Neural crest cell (in vitro differentiated cells): ENCODE results near the gene MYBL2. TPM values are rescaled to one million over a fixed set of nuclear protein-coding genes. Genes with fewer than 3 reads are reported as not detected.
"Not testable (repeated sequence)": the region's sequence is repeated elsewhere in the genome, so short reads cannot be mapped to it uniquely, and the experiment has no call there.

Experiments used
- DNase-seq: peaks from one replicate; pipeline ENCODE4 v3.0.0; 2021; ENCODE audit warnings: low read depth, mixed read lengths, low spot score
- H3K27ac Mint-ChIP-seq: one replicate; pipeline ENCODE4 v1.8.0; 2021; ENCODE audit warnings: mild to moderate bottlenecking, mixed read lengths; ENCODE audit not compliant: unreplicated experiment
- H3K27me3 Mint-ChIP-seq: 2 replicates; pipeline ENCODE4 v1.8.0; 2021; ENCODE audit warnings: low read depth, mild to moderate bottlenecking, mixed read lengths
- H3K36me3 Mint-ChIP-seq: 2 replicates; pipeline ENCODE4 v1.8.0; 2021; ENCODE audit warnings: low read depth, mild to moderate bottlenecking, mixed read lengths
- H3K4me1 Mint-ChIP-seq: 2 replicates; pipeline ENCODE4 v1.8.0; 2021; ENCODE audit warnings: mixed read lengths
- H3K4me3 Mint-ChIP-seq: one replicate; pipeline ENCODE4 v1.8.0; 2021; ENCODE audit warnings: mild to moderate bottlenecking, mixed read lengths
- H3K9me3 Mint-ChIP-seq: 2 replicates; pipeline ENCODE4 v1.8.0; 2021; ENCODE audit warnings: mixed read lengths
- CTCF ChIP-seq: fragments of 200-600 bp; sonication (generic); conservative IDR thresholded peaks from 2 replicates; pipeline ENCODE4 v1.5.0; 2021; ENCODE audit warnings: antibody characterized with exemption, mild to moderate bottlenecking
- total RNA-seq: library from RNA; stranded (reverse); gene quantifications from 2 replicates; pipeline ENCODE4 v1.2.1, GENCODE V29; 2021

MYBL2 gene
- total RNA-seq, 1 donor from 2014 or later = 124 TPM

GRCh38 chr20:43653966-43654365 is 12.9 kb upstream of the MYBL2 start:
- H3K4me1 Mint-ChIP-seq = peaks cover 14% of the 10 kb centered on the region
- no peak for DNase-seq
- H3K27ac Mint-ChIP-seq = no peak overlapping the region
- H3K27me3 Mint-ChIP-seq = no peaks in the 10 kb centered on the region
- no peak for TF ChIP-seq CTCF
- peak overlapping the region; percentile 51 for H3K4me3 Mint-ChIP-seq
- H3K36me3 Mint-ChIP-seq = no peaks in the 10 kb centered on the region
- H3K9me3 Mint-ChIP-seq = no peaks in the 10 kb centered on the region

DNA sequence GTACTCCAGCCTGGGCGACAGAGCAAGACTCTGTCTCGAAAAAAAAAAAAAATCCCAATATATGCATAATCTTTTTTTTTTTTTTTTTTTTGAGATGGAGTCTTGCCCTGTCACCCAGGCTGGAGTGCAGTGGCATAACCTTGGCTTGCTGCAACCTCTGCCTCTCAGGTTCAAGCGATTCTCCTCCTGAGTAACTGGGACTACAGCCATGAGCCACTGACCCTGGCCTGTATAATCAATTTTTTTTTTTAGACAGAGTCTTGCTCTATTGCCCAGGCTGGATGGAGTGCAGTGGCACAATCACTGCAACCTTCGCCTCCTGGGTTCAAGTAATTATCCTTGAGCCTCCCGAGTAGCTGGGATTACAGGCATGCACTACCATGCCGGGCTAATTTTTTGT is 11.7 kb upstream of the MYBL2 start:
- not testable (repeated sequence) for DNase-seq, H3K9me3 Mint-ChIP-seq, H3K36me3 Mint-ChIP-seq, H3K27me3 Mint-ChIP-seq, H3K27ac Mint-ChIP-seq, H3K4me3 Mint-ChIP-seq
- peaks cover 14% of the 10 kb centered on the region for H3K4me1 Mint-ChIP-seq

DNA sequence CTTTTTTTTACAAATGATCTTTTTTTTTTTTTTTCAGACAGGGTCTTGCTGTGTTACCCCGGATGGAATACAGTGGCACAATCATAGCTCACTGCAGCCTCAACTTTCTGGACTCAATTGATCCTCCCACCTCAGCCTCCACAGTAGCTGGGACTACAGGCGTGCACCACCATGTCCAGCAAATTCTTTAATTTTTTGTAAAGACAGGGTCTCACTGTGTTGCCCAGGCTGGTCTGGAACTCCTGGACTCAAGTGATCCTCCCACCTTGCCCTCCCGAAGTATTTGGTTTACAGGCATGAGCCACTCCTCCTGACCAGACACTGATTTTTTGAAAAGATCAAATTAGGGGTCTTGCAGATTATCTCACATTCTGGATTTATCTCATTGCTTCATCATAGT is 11.0 kb upstream of the MYBL2 start:
- H3K27ac Mint-ChIP-seq = no peak overlapping the region
- peak overlapping the region; percentile 93 for H3K4me3 Mint-ChIP-seq
- H3K27me3 Mint-ChIP-seq = no peaks in the 10 kb centered on the region
- no peak for DNase-seq
- peaks cover 14% of the 10 kb centered on the region for H3K4me1 Mint-ChIP-seq
- TF ChIP-seq CTCF = no peak
- no peaks in the 10 kb centered on the region for H3K9me3 Mint-ChIP-seq
- no peaks in the 10 kb centered on the region for H3K36me3 Mint-ChIP-seq

DNA sequence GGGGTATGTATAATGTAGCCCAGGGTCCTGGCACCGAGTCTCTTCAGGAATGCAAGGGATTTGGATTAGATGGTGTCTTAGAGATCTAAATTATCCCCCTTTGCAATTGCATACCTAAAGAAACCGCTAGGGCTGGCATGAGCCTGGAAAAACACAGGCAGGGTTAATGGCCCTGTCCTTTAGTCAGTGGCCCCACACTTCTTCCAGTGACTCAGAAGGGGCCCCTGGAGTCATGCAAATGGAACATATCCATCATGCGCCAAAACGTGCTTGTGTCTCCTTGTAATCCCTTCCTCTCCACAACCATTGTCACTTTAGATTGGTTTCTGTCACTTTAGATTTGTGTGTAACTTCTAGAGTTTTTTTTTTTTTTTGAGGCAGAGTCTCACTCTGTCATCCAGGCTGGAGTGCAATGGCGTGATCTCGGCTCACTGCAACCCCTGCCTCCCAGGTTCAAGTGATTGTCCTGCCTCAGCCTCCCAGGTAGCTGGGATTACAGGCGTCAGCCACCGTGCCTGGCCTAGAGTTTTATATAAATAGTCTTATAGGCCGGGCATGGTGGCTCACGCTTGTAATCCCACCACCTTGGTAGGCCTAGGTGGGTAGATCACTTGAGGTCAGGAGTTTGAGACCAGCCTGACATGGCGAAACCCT is 8.7 kb upstream of the MYBL2 start:
- peaks cover 3% of the 10 kb centered on the region for H3K27me3 Mint-ChIP-seq
- peak overlapping the region; percentile 93 for H3K4me3 Mint-ChIP-seq
- peak; percentile 46 for TF ChIP-seq CTCF
- H3K9me3 Mint-ChIP-seq = no peaks in the 10 kb centered on the region
- peaks cover 14% of the 10 kb centered on the region for H3K4me1 Mint-ChIP-seq
- peak overlapping the region; percentile 60 for H3K27ac Mint-ChIP-seq
- DNase-seq = no peak
- H3K36me3 Mint-ChIP-seq = no peaks in the 10 kb centered on the region

GRCh38 chr20:43658723-43659419 is 8.0 kb upstream of the MYBL2 start:
- H3K4me1 Mint-ChIP-seq = peaks cover 14% of the 10 kb centered on the region
- peaks cover 7% of the 10 kb centered on the region for H3K27me3 Mint-ChIP-seq
- TF ChIP-seq CTCF = peak; percentile 28
- peak overlapping the region; percentile 93 for H3K4me3 Mint-ChIP-seq
- H3K9me3 Mint-ChIP-seq = no peaks in the 10 kb centered on the region
- H3K27ac Mint-ChIP-seq = no peak overlapping the region
- no peaks in the 10 kb centered on the region for H3K36me3 Mint-ChIP-seq
- DNase-seq = no peak
